ENCODE data around the gene OLR1.

DNA sequence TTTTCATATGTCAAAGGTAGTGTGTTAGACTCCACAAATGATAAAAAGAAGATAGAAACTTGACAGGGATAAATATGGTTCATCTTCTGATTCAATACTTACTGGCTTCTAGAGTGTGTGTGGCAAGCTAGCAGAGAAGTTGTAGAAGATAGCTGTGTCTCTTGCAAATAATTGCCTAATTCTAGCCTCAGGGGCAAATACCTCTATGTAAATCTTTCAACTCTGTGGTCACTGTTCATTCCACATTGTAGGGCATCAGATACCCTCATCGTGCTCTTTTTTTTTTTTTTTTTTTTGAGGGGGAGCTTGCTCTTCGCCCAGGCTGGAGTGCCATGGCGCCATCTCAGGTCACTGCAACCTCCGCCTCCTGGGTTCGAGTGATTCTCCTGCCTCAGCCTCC, 1.7 kb downstream of the OLR1 start:
- TF ChIP-seq, protein P1, sequence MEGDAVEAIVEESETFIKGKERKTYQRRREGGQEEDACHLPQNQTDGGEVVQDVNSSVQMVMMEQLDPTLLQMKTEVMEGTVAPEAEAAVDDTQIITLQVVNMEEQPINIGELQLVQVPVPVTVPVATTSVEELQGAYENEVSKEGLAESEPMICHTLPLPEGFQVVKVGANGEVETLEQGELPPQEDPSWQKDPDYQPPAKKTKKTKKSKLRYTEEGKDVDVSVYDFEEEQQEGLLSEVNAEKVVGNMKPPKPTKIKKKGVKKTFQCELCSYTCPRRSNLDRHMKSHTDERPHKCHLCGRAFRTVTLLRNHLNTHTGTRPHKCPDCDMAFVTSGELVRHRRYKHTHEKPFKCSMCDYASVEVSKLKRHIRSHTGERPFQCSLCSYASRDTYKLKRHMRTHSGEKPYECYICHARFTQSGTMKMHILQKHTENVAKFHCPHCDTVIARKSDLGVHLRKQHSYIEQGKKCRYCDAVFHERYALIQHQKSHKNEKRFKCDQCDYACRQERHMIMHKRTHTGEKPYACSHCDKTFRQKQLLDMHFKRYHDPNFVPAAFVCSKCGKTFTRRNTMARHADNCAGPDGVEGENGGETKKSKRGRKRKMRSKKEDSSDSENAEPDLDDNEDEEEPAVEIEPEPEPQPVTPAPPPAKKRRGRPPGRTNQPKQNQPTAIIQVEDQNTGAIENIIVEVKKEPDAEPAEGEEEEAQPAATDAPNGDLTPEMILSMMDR (IDR thresholded peaks at IDR 0.05; ENCODE audit: low read length), result no peak
- no peak for TF ChIP-seq EZH2 (optimal IDR thresholded peaks at IDR 0.05; ENCODE audit: low read depth, low read length)
- no peak for TF ChIP-seq EZH2phosphoT487 (IDR thresholded peaks at IDR 0.05; ENCODE audit: low read length)
